Cortex of kidney (tissue), 1 donor: ENCODE data around the gene HOXD8.

Experiments used
- DNase-seq: peaks from one replicate; lab custom pipeline; 2025; lab: John Stamatoyannopoulos, UW

The HOXD8 gene

GRCh38 chr2:176103742-176104315 lies 25.7 kb upstream of the HOXD8 start:
- DNase-seq = no peak

DNA sequence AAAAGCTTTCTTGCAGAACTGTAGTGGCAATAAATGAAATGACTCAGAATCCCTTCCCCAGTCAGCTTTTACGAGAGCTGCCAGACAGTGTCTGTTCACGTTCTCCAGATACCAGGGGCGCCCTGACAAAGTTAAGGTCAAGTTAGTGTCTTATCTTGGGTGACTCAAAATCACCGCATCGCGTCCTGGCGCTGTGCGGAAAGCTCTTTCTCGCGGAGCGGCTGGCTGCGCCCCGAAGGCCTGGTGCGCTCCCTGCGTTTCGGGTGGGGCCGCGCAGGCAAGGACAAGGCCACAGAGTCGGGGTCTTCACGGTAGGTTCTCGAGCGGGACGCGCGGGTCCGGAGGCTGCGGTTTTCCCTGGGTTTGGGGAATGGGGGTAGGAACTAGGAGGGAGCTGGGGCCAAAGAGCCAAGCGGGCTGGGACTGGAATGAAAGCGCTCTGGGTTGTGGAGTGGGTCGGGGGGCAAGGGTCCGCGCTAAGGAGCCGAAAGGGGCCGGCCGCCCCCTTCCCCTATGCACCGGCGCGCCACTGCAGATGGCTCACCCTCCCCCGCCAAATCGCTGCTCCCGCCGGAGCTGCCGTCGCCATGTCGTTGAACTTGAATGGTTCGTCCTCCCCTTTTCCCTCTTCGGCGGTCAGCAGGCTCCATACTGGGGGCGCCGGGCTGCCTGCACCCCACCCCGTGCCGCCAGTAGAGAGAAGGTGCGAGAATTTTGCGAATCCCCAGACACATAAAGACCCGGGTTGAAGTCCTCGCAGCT lies 25.0 kb upstream of the HOXD8 start:
- DNase-seq = no peak

GRCh38 chr2:176105078-176105729 lies 24.3 kb upstream of the HOXD8 start:
- DNase-seq = no peak

GRCh38 chr2:176105730-176106580 lies 23.6 kb upstream of the HOXD8 start:
- no peak for DNase-seq

GRCh38 chr2:176106581-176107539 lies 22.6 kb upstream of the HOXD8 start, which contains the start of gene HOXD11:
HOXD11 (plus strand) TSS chr2:176107280; CDS start chr2:176107356, 76 bp downstream.
- DNase-seq = no peak

DNA sequence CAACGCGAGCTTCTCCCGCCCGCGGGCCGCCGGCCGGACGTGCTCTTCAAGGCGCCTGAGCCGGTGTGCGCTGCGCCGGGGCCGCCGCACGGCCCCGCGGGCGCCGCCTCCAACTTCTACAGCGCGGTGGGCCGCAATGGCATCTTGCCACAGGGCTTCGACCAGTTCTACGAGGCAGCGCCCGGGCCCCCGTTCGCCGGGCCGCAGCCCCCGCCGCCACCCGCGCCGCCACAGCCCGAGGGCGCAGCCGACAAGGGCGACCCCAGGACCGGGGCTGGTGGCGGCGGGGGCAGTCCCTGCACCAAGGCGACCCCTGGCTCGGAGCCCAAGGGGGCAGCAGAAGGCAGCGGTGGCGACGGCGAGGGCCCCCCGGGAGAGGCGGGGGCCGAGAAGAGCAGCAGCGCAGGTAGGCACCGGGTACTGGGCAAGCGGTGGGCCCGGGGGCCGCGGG lies 21.7 kb upstream of the HOXD8 start:
- DNase-seq = no peak

- no peak for DNase-seq
These were observed 20.2 kb upstream of the HOXD8 start for GRCh38 chr2:176109192-176109901.

- DNase-seq = no peak
These were observed 19.6 kb upstream of the HOXD8 start for GRCh38 chr2:176109946-176110345.

DNA sequence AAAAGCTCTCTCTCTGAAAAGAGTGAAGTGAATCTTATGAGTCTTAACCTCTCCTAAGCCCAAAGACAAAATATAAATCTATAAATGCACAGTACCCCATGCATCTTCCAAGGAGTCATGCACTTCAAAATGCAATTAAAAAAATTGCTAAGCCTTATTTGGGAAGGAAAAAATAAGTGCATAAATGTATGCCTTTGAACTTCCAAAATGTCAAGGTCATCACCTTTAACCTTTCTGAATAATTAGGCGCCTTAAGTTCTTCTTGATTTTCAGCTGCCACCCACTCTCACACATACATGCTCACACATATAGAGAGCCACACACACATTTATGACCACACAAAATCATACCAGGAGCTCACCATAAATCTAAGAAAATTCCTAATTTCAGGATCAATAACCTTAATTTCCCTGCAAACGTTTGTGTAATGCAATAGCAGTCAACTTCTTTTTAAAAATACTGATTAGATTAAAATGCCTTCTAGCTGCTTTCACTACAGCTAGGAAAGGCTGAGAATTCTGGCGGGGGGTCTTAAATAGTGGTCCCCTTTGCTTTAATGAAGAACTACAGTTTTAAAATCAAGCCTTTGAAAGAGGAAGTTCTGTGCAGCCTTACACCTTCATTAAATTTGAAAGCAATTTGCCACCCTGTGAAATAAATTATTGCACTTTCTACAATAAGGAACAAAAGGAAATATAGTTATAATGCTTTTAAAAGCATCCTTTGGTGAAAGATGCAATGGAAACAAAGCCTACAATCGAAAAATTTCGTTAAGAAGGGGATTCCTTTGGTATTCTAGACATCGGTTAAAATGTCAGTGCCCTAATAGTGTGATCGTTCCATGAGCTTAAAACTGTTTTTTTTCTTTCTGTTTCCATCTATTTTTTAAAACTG lies 18.8 kb upstream of the HOXD8 start:
- no peak for DNase-seq

DNA sequence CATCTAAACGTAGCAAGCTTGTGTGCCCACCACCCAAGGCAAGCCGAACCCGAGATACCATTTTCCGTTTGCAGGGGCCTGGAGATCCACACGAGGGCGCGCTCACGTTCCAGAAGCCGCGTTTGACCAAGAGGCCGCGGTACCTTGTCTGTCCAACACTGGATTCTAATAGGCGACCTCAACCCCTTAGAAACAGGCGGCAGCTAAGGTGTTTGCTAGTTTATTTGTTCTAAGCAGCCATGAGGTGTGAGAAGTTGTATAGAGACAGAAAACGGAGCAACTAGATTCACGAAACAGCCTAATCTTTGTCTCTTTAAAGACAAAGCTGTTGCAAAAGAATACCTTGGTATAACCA lies 18.2 kb upstream of the HOXD8 start:
- no peak for DNase-seq

DNA sequence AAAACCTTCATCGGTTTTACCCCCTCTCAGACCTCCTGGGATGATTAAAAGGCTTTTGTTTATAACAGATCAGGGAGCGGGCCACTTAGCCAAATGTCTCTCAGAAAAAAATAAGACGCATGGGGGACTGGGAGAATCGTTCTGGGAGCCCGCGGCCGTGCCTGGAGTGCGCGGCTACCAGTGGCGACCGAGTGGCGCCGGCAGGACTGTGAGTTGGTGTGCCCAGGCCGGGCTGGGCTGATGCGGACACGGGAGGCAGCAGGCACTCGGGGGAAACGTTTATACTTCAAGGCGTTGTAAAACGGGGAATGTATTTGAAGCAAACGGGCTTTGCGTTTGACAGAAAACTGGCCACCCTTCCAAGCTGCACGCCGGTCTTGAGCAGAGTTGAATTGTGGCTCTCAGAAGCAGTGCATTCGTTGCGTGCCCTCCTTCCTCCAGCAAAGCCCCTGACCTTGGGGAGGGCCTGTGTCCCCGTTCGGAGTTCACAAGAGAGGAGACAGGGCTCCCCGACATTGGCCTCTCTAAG lies 17.6 kb upstream of the HOXD8 start:
- DNase-seq = no peak

DNA sequence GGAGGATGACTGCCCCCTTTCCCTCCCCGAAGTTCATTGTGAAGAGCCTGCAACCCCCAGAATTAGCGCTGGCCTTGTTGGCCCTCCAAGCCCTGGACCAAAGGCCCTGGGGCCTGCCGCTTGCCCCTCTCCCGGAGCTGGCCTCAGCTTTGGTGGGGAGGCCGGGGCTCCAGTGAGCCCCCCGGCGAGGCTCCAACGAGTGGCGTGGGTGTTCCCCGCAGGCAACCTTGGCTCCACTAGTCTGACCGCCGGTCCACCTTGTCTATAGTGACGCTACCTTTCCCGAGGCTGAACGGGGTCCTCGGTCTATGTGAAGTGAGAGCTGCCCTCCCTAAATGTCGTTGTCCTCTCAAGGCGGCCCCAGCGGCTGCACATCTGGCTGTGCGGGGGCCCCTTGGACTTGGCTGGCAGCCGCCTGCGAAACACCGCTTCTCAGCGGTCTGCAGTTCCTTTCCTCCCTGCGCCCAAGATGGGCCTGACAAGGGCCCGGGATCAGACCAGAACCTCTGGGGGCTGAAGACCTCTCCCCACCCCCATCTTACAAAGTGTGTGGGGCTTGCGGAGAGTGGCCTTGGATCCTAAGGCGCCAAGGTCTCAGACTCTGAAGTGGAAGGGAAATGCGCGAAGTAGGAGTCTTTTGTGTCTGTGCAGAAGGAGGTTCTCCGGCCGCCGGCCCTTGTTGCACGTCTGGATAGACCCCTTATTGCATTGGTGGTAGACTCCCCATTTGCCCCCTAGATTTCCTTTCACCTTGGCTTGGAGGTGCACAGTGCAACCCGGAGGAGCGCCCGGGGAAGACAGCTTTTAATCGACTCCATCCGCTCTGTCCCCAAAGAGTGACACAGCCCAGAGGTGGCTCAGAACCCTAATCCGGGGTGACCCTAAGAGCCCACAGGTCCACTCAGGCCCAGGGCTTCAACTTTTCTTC lies 16.9 kb upstream of the HOXD8 start:
- DNase-seq = no peak

GRCh38 chr2:176114120-176114929 lies 15.2 kb upstream of the HOXD8 start:
- no peak for DNase-seq

DNA sequence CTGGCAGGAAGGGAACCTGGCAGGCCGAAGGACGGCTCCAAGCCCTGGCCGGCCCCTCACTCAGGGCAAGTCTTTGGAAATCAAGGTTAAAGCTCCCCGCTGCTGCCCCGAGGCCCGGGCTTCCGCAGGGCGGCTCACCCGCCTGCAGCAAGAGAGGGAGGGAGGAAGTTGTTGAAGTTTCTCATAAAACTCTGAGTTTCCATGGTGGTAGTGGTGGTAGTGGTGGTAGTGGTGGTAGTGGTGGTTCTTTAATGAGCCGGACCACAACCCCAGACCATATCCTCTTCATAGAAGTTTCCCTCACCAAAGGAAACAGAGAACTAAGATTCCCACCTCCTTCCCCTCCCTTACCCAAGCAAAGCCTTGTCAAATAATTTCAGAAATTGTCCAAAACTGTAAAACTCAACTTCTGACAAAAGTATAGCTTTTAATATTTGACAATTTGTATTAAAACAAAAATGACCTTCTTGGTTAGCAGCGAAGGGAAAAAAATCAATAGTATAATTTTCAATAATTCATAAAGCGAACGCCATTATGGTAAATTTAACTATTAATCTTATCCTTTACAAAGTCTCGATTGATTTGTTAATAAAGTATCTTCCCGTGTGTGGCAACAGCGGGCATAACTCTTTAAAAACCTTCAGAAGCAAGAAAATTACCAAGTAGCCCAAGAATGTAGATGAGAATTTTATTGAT lies 14.4 kb upstream of the HOXD8 start:
- no peak for DNase-seq

DNA sequence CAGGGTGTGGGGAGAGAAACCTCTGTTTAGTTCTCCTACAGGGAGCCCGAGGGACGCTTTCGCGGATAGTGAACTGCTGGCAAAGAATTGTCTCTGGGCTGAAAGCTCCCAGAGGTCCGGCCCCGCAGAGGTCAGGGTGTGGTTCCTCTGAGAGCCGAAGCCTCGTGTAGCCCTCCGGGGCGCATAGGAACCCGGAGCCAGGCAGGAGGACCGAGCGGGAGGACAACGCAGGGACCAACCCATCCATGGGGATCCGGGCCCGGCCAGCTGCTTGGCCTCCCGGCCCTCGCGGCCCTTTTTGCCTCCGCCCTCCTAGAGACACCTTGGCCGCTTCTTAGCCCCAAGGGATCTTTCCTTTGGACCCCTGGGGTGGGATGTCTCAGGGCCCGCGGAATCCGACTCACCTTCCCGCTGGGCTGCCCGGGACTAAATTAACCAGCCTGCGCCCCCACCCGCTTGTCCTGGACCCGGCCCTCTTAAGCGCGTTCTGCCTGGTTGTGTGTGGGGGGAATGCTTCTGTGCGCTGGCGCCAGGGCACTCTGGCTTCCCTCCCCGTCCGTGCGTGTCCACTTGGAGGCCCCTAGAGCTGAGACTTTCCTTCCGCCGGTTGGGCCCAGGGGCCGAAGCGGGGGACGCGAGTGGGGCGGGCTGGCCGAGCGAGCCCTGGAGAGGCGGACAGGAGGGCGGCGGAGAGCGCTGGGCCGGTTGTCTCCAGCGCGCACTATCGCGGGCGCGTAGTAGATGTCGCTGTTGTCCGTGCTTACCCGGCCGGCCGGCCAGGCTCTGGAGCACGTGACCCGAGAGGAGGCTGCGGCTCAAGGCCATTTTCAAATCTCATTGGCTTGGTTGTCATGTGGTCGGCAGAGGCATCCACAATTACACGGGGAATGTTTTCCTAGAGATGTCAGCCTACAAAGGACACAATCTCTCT lies 13.4 kb upstream of the HOXD8 start, which contains the start of gene HOXD10:
TSS of gene HOXD10 (plus strand) at position 896 of the 931 bp plus-strand sequence. CDS start 56 bp downstream, outside the sequence.
- DNase-seq = no peak
